Superior temporal gyrus (tissue), 1 donor: ENCODE measurements around the gene DGKD.

ENCODE experiments used
- DNase-seq: peaks from one replicate; pipeline ENCODE4 v3.0.0-alpha.2; 2016; ENCODE audit errors: extremely low spot score

Gene DGKD

DNA sequence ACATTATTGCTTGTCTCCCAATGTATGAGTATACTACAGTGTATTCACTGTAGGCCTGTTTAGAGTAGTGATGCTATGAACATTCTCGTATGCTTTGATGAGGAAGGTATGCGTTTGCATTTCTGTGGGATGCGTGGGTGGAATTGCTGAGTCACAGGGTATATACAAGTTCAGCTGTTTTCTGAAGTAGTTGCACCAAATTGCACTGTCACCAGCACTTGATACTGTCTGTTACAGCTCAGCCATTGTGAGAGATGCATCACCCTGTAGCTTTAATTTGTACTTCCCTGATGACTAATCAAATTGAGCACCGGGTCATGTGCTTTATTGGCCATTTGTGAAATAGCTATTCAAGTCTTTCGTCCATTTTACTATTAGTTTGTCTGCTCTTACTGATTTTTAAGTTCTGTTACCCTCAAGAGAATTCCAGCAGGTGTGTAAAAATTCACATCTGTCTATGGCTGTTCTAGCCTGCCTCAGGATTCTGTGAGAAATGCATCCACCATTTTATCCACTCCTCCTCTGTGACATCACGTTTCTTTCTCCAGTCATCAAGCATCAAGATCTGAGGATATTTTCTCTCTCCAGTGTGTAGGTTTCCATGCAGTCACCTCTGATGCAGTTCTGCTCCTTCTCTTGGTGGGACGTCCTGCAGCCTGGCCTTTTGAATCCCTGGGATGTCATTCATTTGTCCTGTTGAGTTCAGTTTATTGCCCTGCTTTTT, 72.5 kb downstream of the DGKD start:
- no peak for DNase-seq

GRCh38 chr2:233428008-233428407, 73.7 kb downstream of the DGKD start:
- DNase-seq, result no peak

GRCh38 chr2:233428438-233428837, 74.1 kb downstream of the DGKD start:
- no peak for DNase-seq

GRCh38 chr2:233429175-233429897, 75.0 kb downstream of the DGKD start:
- no peak for DNase-seq

- DNase-seq, result no peak
These were observed 75.8 kb downstream of the DGKD start for GRCh38 chr2:233430081-233430480.

- no peak for DNase-seq
These were observed 76.4 kb downstream of the DGKD start for GRCh38 chr2:233430651-233431050.

DNA sequence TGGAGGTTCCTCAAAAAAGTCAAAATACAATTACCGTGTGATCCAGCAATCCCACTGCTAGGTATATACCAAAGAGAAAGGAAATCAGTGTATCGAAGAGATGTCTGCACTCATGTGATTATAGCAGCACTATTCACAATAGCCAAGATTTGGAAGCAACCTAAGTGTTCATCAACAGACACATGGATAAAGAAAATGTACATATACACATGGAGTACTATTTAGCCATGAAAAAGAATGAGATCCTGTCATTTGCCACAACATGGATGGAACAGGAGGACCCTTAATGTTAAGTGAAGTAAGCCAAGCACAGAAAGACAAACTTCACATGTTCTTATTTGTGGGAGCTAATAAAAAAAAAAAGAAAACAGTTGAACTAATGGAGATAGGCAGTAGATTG, 78.7 kb downstream of the DGKD start:
- no peak for DNase-seq

DNA sequence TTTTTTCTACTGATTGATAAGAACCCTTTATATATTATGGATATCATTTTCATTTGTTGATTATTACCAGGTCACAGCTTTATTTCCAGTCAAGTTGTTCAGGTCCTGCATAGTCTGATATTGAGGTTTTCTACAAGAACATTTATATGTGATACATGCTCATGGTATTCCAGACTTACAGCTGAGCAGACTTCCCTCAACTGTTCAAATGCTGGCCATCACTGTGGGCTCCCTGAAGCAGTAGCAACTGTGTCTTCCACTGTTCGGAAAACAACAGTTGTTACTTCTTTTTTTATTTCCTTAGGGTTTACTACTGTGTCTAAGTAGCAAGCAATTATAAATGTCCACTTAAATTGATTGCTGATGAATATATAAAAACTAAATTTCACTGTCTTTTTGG, 79.5 kb downstream of the DGKD start:
- no peak for DNase-seq

- DNase-seq, result no peak
These were observed 80.5 kb downstream of the DGKD start for GRCh38 chr2:233434666-233435330.

DNA sequence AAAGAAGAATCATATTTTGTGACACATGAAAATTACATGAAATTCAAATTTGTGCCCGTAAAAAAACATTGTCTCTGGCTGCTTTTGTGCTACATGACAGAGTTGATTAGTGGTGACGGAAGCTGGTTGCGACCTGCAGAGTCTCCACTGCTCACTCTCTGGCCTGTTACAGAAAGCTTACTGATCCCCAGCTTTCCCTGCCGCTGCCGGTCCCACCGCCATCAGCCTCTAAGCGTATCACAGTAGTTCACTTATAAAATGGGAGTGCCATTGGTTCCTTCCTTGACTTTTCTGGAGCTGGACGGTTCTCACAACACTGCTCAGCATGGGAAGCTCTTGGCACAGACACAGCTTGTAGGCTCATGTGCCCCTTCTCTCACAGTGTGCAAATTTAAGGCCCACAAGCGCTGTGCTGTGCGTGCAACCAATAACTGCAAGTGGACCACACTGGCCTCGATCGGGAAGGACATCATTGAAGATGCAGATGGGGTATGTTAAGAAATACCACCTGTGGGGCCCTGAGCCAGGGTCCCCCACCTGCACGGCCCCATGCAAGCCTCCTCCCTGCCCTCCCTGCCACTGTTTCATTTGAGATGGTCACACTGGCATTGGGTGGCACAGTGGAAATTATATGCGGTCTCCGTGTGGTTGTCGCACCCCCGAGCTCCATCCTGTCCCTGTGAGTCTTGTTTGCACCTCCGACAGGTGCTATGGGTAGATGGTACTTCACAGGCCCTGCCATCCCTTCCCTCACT, 81.3 kb downstream of the DGKD start:
- DNase-seq, result no peak

DNA sequence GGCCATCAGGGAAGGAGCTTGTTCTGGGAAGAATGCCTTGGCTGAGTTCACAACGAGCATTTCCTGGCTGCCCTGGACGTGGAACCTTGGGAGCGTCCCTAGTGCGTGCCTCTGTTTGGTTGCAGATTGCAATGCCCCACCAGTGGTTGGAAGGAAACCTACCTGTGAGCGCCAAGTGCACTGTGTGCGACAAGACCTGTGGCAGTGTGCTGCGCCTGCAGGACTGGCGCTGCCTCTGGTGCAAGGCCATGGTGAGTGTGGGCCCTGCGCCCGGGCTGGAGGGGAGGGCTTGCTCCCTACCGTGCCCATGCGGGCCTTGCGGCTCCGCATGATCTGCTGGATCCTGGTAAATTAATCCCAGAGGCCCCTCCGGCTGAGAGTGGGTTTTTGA, 81.9 kb downstream of the DGKD start:
- DNase-seq, result no peak

GRCh38 chr2:233436691-233437438, 82.6 kb downstream of the DGKD start:
- DNase-seq, result no peak

DNA sequence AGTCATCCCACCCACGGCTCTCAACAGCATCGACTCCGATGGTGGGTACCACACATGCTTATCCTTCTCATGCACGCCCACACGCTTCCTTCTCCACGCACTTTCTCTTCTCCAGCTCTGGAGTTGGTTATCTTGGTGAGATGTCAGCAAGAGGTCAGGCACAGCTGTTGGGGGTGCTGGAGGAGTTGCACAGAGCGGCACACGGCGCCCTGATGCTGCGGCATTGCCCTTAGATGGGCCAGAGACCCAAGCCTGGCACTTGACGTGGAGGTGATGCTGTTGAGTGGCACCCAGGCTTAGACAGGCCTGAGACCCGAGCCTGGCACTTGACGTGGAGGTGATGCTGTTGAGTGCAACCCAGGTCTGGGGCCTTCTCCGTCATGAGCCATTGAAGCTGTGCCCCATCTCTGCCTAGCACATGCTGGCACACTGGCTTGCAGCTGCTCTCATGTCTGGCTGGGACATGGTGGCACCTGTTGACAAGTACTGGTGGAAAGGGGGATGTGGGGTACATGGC, 83.2 kb downstream of the DGKD start:
- no peak for DNase-seq

GRCh38 chr2:233438573-233439147, 84.4 kb downstream of the DGKD start:
- no peak for DNase-seq

- DNase-seq, result peak; percentile 76
These were observed 84.9 kb downstream of the DGKD start for GRCh38 chr2:233439191-233439590.

- no peak for DNase-seq
These were observed 86.0 kb downstream of the DGKD start for GRCh38 chr2:233440314-233440713.

- no peak for DNase-seq
These were observed 86.4 kb downstream of the DGKD start for GRCh38 chr2:233440714-233441113.

DNA sequence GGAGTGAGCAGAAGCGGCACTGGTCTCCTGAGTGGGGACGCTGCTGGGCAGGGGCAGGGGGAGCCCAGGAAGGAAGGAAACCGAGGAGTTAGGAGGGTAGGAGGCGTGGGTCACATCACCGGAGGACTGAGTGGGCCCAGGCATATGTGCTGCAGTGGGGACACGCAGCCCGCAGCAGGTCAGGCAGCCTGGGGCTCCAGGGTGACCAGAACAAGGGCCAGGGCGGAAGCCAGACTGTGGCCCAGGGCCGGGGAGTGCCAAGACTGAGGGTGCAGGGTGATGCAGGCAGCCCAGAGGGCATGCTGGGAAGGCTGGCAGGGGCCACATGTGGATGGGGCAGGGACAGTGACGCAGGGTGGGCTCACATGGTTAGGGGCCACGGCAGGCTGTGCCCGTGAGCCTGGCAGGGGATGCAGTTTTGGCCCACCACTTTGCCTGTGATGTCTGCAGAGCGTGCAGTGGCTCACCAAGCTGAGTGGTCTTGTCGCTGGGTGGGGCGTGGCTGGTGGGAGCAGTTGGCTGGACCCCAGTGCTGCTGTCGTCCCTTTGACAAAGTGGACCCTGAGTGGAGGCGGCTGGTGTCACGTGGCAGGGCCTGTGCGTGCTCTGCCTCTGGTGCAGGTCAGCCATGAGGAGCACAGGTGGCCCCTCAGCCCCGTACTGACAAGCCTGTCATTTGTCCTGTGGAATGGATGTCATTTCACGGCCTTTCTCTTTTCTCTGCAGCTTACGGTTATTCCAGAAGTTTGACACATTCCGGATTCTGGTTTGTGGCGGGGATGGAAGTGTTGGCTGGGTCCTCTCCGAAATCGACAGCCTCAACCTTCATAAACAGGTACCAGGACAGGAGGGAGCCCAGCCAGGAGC, 87.1 kb downstream of the DGKD start:
- DNase-seq, result no peak

DNA sequence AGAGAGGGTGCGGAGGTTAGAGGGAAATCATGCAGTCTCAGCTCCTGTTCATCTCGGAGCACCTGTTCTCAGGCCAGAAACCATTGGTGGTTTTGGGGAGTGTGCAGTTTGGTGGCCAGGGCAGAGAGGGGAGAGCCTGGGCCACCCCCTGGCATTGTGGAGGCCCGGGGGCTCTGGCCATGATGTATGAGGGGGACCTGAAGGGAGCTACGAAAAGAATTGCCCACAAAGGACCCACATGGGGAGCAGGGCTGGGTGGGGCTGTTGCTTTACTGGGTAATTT, 87.7 kb downstream of the DGKD start:
- no peak for DNase-seq

DNA sequence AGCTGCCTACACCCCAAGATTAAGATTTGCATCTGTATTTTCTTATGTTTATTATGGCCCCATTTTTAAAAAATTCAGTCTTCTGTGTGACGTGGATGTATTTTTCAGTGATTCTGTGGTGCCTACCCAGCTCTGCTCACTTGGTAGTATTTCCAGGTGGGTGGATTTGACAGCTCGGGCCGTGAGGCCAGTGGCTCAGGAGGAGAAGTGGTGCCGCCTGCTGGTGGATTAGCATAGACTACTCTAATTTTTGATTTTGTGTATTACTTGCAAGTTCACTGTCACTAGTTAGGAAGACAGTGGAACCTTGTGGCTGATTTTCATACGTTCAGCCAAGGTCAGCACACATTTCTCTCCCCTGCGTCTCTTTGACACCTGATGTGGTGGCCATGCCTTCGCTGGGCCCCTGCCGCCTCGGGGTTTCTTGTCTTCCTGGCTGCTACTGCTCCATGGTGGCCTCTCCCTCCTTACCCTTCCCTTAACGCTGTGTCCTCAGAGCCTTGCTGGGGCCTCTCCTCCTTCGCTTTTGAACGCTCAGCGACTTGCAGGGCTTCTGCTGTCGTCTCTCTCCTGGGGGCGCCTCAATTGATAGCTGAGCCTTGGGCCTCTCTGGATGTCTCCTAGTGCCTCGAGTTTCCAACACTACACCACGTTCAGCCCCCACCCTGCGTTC, 89.4 kb downstream of the DGKD start:
- peak; percentile 88 for DNase-seq
